K562 (cell line): ENCODE measurements around the gene MSRB3. TPM values are rescaled to one million over a fixed set of nuclear protein-coding genes. Genes with fewer than 3 reads are reported as not detected.
"Not testable (repeated sequence)": the region's sequence is repeated elsewhere in the genome, so short reads cannot be mapped to it uniquely, and the experiment has no call there.

Experiments used
- ATAC-seq: fragments of 200-7000 bp; cut with Tn5 transposase; 3 replicates; pipeline ENCODE4 v1.9.1; 2020; ENCODE audit warnings: moderate library complexity
- BruUV-seq: library from RNA; stranded (reverse); fragments of 400-500 nt; replicated peaks from 2 replicates; lab custom pipeline; 2021; lab: Mats Ljungman, UMichigan
- CTCF ChIA-PET: fragments of 300-600 bp; formaldehyde crosslinking; extraction: SDS; loops from one replicate; lab custom pipeline; 2021; ENCODE audit warnings: low intra/inter-chr PET ratio; lab: Yijun Ruan, JAX
- POLR2A ChIA-PET: fragments of 300-600, 350-650 bp; sonication (Branson Sonifier 250); formaldehyde crosslinking; extraction: SDS; loops from one replicate; lab custom pipeline; 2021; ENCODE audit warnings: antibody characterized with exemption, inconsistent platforms; lab: Yijun Ruan, JAX
- DNase-seq, 4 experiments: peaks; one replicate each; pipeline versions ENCODE4 v3.0.0 to v3.0.0-alpha.2; 2011 to 2018; ENCODE audit warnings: low spot score in 3 of 4, mixed read lengths in 3 of 4; ENCODE audit errors: extremely low read depth in 1 of 4
- FAIRE-seq: peaks from 2 replicates; lab custom pipeline; 2011; peaks lifted over from hg19 to GRCh38; lab: Jason Lieb, UNC
- H2AFZ ChIP-seq: 2 replicates; pipeline ENCODE4 v1.6.0; 2011; ENCODE audit warnings: low read depth, low read length, control low read depth, inconsistent platforms
- H3K27ac ChIP-seq: fragments of 200-600 bp; 3 replicates; pipeline ENCODE4 v1.8.0; 2011; ENCODE audit warnings: low read depth, mild to moderate bottlenecking, control low read depth, inconsistent platforms, low read length, moderate library complexity, mixed read lengths; ENCODE audit errors: extremely low read depth
- H3K27me3 ChIP-seq, 2 experiments: fragments of 300-600 bp in 1 of 2; 2 replicates in 1 of 2; 3 replicates in 1 of 2; pipeline versions ENCODE4 v1.6.0 to v1.8.0; 2011; ENCODE audit warnings: inconsistent platforms in 2 of 2, low read length in 2 of 2, mild to moderate bottlenecking in 1 of 2, mixed read lengths in 1 of 2, moderate library complexity in 1 of 2; ENCODE audit not compliant: control insufficient read depth in 2 of 2, insufficient read depth in 2 of 2
- H3K36me3 ChIP-seq: fragments of 300-600 bp; 3 replicates; pipeline ENCODE4 v1.8.0; 2011; ENCODE audit warnings: mild to moderate bottlenecking, low read length, inconsistent platforms; ENCODE audit not compliant: control insufficient read depth, insufficient read depth
- H3K4me1 ChIP-seq, 2 experiments: fragments of 200-600 bp in 1 of 2; replicated peaks in 1 of 2; 2 replicates in 1 of 2; 3 replicates in 1 of 2; pipeline versions ENCODE4 v1.5.1 to v1.8.0; 2011; ENCODE audit warnings: inconsistent platforms in 2 of 2, low read length in 2 of 2, mild to moderate bottlenecking in 1 of 2, mixed read lengths in 1 of 2, moderate library complexity in 1 of 2; ENCODE audit not compliant: control insufficient read depth in 2 of 2, insufficient read depth in 2 of 2
- H3K4me2 ChIP-seq: 2 replicates; pipeline ENCODE4 v1.6.1; 2011; ENCODE audit warnings: low read length, control low read depth, inconsistent platforms, mixed read lengths; ENCODE audit not compliant: insufficient read depth
- H3K4me3 ChIP-seq: fragments of 200-600 bp; sonication (generic), shearing (Covaris generic); 2 replicates; pipeline ENCODE4 v1.5.1; 2016; ENCODE audit warnings: control low read depth, inconsistent platforms
- H3K79me2 ChIP-seq: fragments of 200-600 bp; 3 replicates; pipeline ENCODE4 v1.8.0; 2011; ENCODE audit warnings: low read length, inconsistent platforms; ENCODE audit not compliant: control insufficient read depth, insufficient read depth
- H3K9ac ChIP-seq, 2 experiments: 2 replicates each; pipeline versions ENCODE4 v1.6.0 to v1.6.1; 2011; ENCODE audit warnings: low read depth in 2 of 2, low read length in 2 of 2, control low read depth in 1 of 2, inconsistent platforms in 1 of 2, mild to moderate bottlenecking in 1 of 2, mixed read lengths in 1 of 2; ENCODE audit not compliant: insufficient read depth in 1 of 2
- H3K9me1 ChIP-seq: one replicate; pipeline ENCODE4 v1.6.0; 2011; ENCODE audit warnings: inconsistent platforms, mild to moderate bottlenecking, low read length, moderate library complexity; ENCODE audit not compliant: control insufficient read depth, insufficient read depth
- H3K9me3 ChIP-seq: replicated peaks from 2 replicates; pipeline ENCODE4 v1.5.1; 2011; ENCODE audit warnings: low read depth, low read length, inconsistent platforms; ENCODE audit not compliant: control insufficient read depth, insufficient read depth
- H4K20me1 ChIP-seq: replicated peaks from 2 replicates; pipeline ENCODE4 v1.6.1; 2011; ENCODE audit warnings: low read length, inconsistent platforms, mixed read lengths; ENCODE audit not compliant: control insufficient read depth, insufficient read depth
- BACH1 ChIP-seq: fragments of 200-800 bp; sonication (Bioruptor generic); IDR thresholded peaks from 2 replicates; pipeline ENCODE4 v1.6.1; 2016; ENCODE audit warnings: missing genetic modification characterization, missing compliant biosample characterization
- WGBS: fragments of 100-300 bp; shearing (Covaris generic); methylation state at CpG from one replicate; pipeline ENCODE4 v1.1.6; 2016; ENCODE audit warnings: low coverage, mixed read lengths; ENCODE audit not compliant: insufficient coverage; ENCODE audit errors: missing lambda C conversion rate; 5-methylcytosine and 5-hydroxymethylcytosine counted together
- in situ Hi-C: fragments of 300-500 bp; cut with MboI; formaldehyde crosslinking; loops from 4 replicates; pipeline ENCODE4 v1.15.0; 2018; ENCODE audit warnings: inconsistent platforms, mixed read lengths
- intact Hi-C: fragments of 100-400 bp; cut with micrococcal nuclease; formaldehyde crosslinking; loops from 2 replicates; pipeline ENCODE4 v1.14.2; 2022
- polyA plus RNA-seq, 8 experiments: library from polyadenylated mRNA; depleted of rRNA in 4 of 8; stranded (reverse) in 5 of 8; unstranded in 3 of 8; fragments of >200 nt; fragmentation: Nextera tagmentation in 2 of 8; fragmentation: Illumina TruSeq in 1 of 8; extraction: Ambion mirVana in 2 of 8; extraction: Trizol in 1 of 8; gene quantifications; 2 replicates each; pipeline versions ENCODE4 v1.2.1 to v1.2.3, GENCODE V29; 2011 to 2014; ENCODE audit warnings: inconsistent platforms in 1 of 8, missing spikeins in 1 of 8
- total RNA-seq, 7 experiments: library from RNA; depleted of rRNA in 6 of 7; stranded (reverse); fragments of >200 nt in 6 of 7; fragmentation: Illumina TruSeq in 2 of 7; extraction: Trizol in 2 of 7; gene quantifications; 2 replicates each; pipeline versions ENCODE4 v1.2.1 to v1.2.3, GENCODE V29; 2011 to 2021; ENCODE audit warnings: low replicate concordance in 1 of 7
- TF ChIP-seq, protein P1 (sequence below): sonication (generic); formaldehyde crosslinking; IDR thresholded peaks from 2 replicates; pipeline ENCODE4 v1.8.0; 2022; ENCODE audit warnings: mild to moderate bottlenecking, missing genetic modification reagents
- TF ChIP-seq, protein P2 (sequence below): fragments of 450-650 bp; IDR thresholded peaks from 2 replicates; pipeline ENCODE4 v1.6.1; 2017; ENCODE audit warnings: mild to moderate bottlenecking, moderate library complexity

Gene MSRB3
- total and polyA plus RNA-seq, 9 of the 15 experiments (the other 6 are each of a cell fraction or from before 2014, with no cell fraction given), result 0.04 TPM; not detected in 8

GRCh38 chr12:65315238-65315637, 36.8 kb downstream of the MSRB3 start:
- POLR2A ChIA-PET, H3K9me1 ChIP-seq, FAIRE-seq, H3K36me3 ChIP-seq, H3K79me2 ChIP-seq, H3K4me3 ChIP-seq, H2AFZ ChIP-seq, DNase-seq, H3K9ac ChIP-seq, H3K27ac ChIP-seq, H4K20me1 ChIP-seq, H3K4me1 ChIP-seq, H3K4me2 ChIP-seq, ATAC-seq, BruUV-seq, H3K27me3 ChIP-seq, H3K9me3 ChIP-seq: not testable (repeated sequence)
- WGBS, result 12% methylated on average over 12 of the region's 12 CpGs
- intact Hi-C loops, result loop anchor here (10.0 kb wide), 1 partner anchor 370 kb away; no protein-coding TSS in a partner anchor
- CTCF ChIA-PET, result interaction anchor here (0.7 kb wide), 1 partner anchor 1190 kb away, joined by 4 read pairs; no protein-coding TSS in a partner anchor
- in situ Hi-C loops, result loop anchor here (25.0 kb wide), 1 partner anchor 1097 kb away; no protein-coding TSS in a partner anchor

- CTCF ChIA-PET, result no interaction called here
- TF ChIP-seq, protein P1, sequence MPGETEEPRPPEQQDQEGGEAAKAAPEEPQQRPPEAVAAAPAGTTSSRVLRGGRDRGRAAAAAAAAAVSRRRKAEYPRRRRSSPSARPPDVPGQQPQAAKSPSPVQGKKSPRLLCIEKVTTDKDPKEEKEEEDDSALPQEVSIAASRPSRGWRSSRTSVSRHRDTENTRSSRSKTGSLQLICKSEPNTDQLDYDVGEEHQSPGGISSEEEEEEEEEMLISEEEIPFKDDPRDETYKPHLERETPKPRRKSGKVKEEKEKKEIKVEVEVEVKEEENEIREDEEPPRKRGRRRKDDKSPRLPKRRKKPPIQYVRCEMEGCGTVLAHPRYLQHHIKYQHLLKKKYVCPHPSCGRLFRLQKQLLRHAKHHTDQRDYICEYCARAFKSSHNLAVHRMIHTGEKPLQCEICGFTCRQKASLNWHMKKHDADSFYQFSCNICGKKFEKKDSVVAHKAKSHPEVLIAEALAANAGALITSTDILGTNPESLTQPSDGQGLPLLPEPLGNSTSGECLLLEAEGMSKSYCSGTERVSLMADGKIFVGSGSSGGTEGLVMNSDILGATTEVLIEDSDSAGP, result no peak
- no peak for TF ChIP-seq BACH1 (tag)
- TF ChIP-seq, protein P2, sequence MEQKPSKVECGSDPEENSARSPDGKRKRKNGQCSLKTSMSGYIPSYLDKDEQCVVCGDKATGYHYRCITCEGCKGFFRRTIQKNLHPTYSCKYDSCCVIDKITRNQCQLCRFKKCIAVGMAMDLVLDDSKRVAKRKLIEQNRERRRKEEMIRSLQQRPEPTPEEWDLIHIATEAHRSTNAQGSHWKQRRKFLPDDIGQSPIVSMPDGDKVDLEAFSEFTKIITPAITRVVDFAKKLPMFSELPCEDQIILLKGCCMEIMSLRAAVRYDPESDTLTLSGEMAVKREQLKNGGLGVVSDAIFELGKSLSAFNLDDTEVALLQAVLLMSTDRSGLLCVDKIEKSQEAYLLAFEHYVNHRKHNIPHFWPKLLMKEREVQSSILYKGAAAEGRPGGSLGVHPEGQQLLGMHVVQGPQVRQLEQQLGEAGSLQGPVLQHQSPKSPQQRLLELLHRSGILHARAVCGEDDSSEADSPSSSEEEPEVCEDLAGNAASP, result no peak
- no peaks in the 10 kb centered on the region for H3K27me3 ChIP-seq
- no peak overlapping the region for H3K9ac ChIP-seq
- H3K79me2 ChIP-seq, result no peaks in the 10 kb centered on the region
- no peak overlapping the region for H3K4me2 ChIP-seq
- BruUV-seq, result no TSS peak
- no peaks in the 10 kb centered on the region for H4K20me1 ChIP-seq
- no peak overlapping the region for H3K27ac ChIP-seq
- no peaks in the 10 kb centered on the region for H3K4me1 ChIP-seq
- no peaks in the 10 kb centered on the region for H3K9me1 ChIP-seq
- WGBS, result 0% methylated on average over 4 of the region's 4 CpGs
- POLR2A ChIA-PET, result interaction anchor here (0.7 kb wide), 1 partner anchor 1158 kb away, joined by 3 read pairs; no protein-coding TSS in a partner anchor
- H3K9me3 ChIP-seq, result no peaks in the 10 kb centered on the region
- H3K36me3 ChIP-seq, result no peaks in the 10 kb centered on the region
- ATAC-seq (no peak), FAIRE-seq (no peak), DNase-seq (no peak)
- no peak overlapping the region for H3K4me3 ChIP-seq
- H2AFZ ChIP-seq, result no peak overlapping the region
- intact Hi-C loops (loop anchor here (10.0 kb wide), 1 partner anchor 367 kb away; no protein-coding TSS in a partner anchor), in situ Hi-C loops (loop anchor here (25.0 kb wide), 1 partner anchor 1094 kb away; no protein-coding TSS in a partner anchor)
Measured at GRCh38 chr12:65318186-65318685, 39.8 kb downstream of the MSRB3 start.
